ENCODE data around the gene ZFYVE27. TPM values are rescaled to one million over a fixed set of nuclear protein-coding genes. Genes with fewer than 3 reads are reported as not detected.

The ZFYVE27 gene
- total RNA-seq, 1 donor = 22.0 TPM

DNA sequence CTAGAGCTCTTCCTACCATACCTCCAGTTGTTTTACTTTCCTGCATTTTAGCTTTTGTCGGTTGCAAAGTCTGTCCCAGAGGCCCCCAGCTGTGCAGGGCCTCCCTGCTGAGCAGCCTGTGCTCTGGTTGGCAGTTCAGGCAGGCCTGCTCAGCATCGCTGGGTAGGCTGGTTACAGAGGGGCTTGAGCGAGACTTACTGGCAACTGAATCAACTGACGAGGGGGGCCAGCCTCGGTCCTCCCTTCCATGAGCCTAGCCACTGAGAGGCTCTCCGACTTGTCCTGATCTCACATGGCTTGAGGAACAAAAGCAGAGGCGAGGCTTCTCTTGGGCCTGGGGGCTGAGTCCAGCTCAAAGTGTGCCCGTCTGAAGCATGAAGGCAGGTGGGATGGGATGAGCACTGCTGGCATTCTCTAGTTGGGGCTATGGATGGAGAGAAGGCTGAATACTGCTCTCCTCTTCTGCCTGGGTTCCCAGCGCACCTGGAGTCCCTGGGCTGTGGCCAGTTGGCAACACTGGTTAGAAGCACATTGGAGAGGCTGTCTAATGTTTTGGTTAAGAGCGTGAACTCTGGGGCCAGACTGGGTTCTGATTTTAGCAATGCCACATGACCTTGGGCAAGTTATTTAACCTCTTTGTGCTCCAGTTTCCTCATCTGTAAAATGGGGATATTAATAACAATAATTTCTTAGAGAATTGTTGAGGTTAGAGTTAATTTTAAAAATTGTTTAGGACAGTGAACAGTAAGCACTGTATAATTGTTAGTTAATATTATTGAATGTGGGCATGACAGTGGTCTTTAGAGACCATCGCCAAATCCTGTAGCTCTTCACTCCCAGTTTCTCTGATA, 41.7 kb downstream of the ZFYVE27 start:
- TF ChIP-seq, protein P1, sequence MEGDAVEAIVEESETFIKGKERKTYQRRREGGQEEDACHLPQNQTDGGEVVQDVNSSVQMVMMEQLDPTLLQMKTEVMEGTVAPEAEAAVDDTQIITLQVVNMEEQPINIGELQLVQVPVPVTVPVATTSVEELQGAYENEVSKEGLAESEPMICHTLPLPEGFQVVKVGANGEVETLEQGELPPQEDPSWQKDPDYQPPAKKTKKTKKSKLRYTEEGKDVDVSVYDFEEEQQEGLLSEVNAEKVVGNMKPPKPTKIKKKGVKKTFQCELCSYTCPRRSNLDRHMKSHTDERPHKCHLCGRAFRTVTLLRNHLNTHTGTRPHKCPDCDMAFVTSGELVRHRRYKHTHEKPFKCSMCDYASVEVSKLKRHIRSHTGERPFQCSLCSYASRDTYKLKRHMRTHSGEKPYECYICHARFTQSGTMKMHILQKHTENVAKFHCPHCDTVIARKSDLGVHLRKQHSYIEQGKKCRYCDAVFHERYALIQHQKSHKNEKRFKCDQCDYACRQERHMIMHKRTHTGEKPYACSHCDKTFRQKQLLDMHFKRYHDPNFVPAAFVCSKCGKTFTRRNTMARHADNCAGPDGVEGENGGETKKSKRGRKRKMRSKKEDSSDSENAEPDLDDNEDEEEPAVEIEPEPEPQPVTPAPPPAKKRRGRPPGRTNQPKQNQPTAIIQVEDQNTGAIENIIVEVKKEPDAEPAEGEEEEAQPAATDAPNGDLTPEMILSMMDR (IDR thresholded peaks at IDR 0.05; ENCODE audit: insufficient read depth, low read depth, low read length) = no peak
- H3K4me3 ChIP-seq (ENCODE audit: low read depth, low read length) = no peak overlapping the region
- DNase-seq (ENCODE audit: low read depth) = no peak

DNA sequence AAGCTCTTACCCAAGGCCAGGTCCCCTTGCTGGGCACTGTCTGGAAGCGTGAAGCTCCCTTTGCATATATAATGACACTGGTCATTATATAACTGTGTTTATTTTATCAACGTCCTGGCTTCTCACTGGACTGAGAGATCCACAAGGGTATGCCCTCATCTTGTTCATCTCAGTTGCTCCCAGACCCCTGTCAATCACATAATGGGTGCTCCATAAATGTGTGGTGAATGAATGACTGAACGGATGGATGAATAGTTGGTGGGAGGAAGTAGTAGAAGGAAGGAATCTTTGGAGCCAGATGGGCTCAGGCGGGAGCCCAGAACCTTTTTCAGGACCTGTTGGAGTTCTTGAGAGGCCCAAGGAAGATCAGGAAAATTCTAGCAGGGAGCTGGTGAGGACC, 42.6 kb downstream of the ZFYVE27 start:
- H3K4me3 ChIP-seq (ENCODE audit: low read depth, low read length) = no peak overlapping the region
- DNase-seq (ENCODE audit: low read depth) = no peak
- TF ChIP-seq, protein P1 (IDR thresholded peaks at IDR 0.05; ENCODE audit: insufficient read depth, low read depth, low read length) = no peak

DNA sequence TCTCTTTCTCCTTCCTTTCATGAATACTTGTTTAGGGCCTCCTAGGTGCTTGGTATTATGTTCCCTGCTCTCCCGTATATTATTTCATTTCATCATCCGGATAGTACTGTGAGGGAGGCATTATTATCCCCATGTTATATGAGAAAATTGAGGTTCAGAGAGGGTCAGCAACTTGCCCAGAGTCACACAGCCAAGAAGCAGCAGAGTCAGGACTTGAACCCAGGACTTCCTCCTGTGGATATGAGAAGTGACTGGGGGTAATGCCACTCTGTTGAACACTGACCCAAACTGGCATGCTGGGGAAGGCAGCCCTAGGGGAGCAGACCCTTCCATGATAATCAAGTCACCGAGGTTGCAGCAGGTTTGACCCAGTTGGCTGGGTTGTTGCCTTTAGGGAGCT, 43.0 kb downstream of the ZFYVE27 start:
- no peak overlapping the region for H3K4me3 ChIP-seq (ENCODE audit: low read depth, low read length)
- TF ChIP-seq, protein P1 (IDR thresholded peaks at IDR 0.05; ENCODE audit: insufficient read depth, low read depth, low read length) = no peak
- DNase-seq (ENCODE audit: low read depth) = no peak

DNA sequence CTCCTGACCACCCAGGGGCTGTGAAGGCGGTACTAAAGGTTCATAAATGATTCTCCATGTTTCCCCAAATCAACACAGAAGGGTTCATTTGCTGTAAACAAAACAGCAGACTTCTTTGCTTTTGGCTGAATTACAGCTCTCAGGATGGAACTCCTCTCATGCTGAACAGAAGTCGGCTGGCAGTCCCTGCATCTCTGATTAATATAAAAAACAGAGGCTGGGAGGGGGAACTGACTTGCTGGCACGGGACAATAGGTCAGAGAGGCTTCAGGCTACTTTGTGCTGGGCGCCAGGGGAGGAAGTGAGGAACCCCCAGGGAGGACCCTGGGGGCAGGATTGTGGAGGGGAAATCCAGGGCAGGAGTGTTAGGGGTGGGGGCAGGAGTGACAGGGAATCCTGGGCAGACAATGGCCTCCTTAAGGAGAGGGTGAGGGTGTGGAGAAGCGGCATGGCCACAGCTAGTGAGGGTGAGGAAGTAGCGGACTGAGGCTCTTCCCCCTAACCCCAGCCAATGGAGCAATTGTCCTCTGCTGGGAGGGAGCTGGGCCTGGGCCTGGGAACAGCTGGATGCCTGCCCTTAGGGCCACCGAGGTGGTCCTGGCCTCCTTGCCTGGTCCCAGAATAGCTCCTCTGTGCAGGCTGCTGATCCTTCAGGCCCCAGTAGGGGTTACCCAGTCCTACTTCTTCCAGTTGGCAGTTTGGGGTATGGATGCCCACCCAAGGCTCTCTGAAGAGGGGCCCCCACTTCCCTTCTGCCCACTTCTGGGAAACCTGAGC, 44.1 kb downstream of the ZFYVE27 start:
- no peak for DNase-seq (ENCODE audit: low read depth)
- H3K4me3 ChIP-seq (ENCODE audit: low read depth, low read length) = no peak overlapping the region
- TF ChIP-seq, protein P1 (IDR thresholded peaks at IDR 0.05; ENCODE audit: insufficient read depth, low read depth, low read length) = no peak

DNA sequence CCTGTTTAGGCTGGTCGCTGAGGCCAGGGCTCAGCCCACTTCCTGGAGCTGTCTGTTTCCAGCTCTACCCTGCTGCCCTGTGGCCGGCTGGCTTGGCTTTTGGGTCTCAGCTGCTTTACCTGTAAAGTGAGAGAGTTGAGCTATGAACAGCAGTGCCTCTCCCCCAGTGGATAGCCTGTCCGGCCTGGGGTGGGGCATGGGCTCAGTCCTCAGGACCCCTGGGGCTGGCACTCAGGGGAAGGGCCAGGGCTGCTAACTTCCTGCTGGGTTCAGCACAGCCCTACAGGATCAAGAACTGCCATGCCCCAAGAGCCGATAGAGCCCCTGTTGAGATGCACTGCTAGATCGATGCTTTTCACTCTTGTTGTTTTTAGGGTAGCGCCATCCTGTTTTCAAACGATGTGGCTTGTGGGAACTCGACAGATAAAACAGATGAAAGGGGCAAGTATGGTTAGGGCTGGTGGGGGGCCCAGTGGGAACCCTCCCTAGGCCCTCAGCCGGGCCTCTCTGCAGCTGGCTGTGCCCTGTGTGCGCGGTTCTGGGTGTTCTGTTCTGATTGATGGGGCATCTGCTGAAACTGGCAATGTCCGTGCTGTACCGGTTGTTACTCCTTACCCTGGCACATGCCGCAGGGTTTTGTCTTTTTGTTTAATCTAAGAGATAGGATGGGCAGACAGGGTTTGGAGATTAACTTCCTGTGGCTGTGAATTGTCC, 44.8 kb downstream of the ZFYVE27 start:
- DNase-seq (ENCODE audit: low read depth) = no peak
- TF ChIP-seq, protein P1 (IDR thresholded peaks at IDR 0.05; ENCODE audit: insufficient read depth, low read depth, low read length) = no peak
- H3K4me3 ChIP-seq (ENCODE audit: low read depth, low read length) = no peak overlapping the region

DNA sequence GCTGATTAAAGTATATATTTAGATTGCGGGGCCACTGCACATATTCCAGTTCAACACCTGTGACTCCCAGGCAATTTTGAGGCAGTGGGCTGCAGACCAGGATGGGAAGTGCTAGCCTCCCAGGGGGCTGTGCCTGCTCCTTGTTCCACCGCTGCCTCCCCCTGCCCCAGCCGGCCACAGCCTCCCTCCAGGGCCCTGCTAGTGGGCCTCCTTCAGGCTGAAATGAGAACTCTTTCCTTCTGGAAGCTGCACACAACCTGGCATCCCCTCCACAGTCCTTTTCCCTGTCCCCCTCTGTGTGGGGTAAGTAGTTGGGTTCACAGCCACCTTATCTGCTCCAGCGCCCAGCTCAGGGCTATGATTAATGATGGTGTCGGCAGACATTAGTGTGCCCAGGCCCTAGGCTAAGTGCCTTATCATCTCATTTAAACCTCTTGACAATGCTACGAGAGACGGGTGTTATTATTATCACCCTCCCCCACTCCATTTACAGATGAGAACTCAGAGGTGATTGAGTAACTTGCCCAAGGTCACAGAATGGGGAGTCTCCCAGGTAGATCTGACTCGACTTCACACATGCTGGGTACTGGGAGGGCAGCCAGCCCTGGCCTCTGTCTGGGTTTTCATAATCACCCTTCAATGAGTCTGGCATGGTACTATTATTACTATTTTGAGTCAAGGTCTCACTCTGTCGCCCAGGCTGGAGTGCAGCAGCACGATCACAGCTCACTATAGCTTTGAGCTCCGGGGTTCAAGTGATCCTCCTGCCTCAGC, 45.7 kb downstream of the ZFYVE27 start:
- TF ChIP-seq, protein P1 (IDR thresholded peaks at IDR 0.05; ENCODE audit: insufficient read depth, low read depth, low read length) = no peak
- H3K4me3 ChIP-seq (ENCODE audit: low read depth, low read length) = no peak overlapping the region
- no peak for DNase-seq (ENCODE audit: low read depth)
